Mesenchymal stem cell (in vitro differentiated cells and primary cell): ENCODE results near the gene GPR158.

Experiments used
- DNase-seq: peaks from one replicate; pipeline ENCODE4 v3.0.0-alpha.2; 2013
- H2AFZ ChIP-seq: one replicate; pipeline ENCODE4 v1.6.1; 2013; ENCODE audit warnings: low read depth, mild to moderate bottlenecking, control low read depth, inconsistent platforms, low read length, moderate library complexity
- H2AK5ac ChIP-seq: 2 replicates; pipeline ENCODE4 v1.6.1; 2013; ENCODE audit warnings: low read length, moderate library complexity, mild to moderate bottlenecking, inconsistent platforms; ENCODE audit not compliant: severe bottlenecking
- H2BK120ac ChIP-seq: one replicate; pipeline ENCODE4 v1.6.1; 2013; ENCODE audit warnings: low read depth, mild to moderate bottlenecking, inconsistent platforms, low read length, moderate library complexity
- H2BK12ac ChIP-seq, 2 experiments: one replicate each; pipeline ENCODE4 v1.6.1; 2013; ENCODE audit warnings: inconsistent platforms in 2 of 2, low read length in 2 of 2, mild to moderate bottlenecking in 2 of 2, moderate library complexity in 2 of 2, control low read depth in 1 of 2
- H2BK15ac ChIP-seq: one replicate; pipeline ENCODE4 v1.6.1; 2013; ENCODE audit warnings: mild to moderate bottlenecking, low read depth, inconsistent platforms; ENCODE audit not compliant: poor library complexity, severe bottlenecking
- H2BK5ac ChIP-seq: 2 replicates; pipeline ENCODE4 v1.6.1; 2013; ENCODE audit warnings: low read depth, mild to moderate bottlenecking, low read length, control low read depth, inconsistent platforms; ENCODE audit not compliant: poor library complexity, severe bottlenecking
- H3K14ac ChIP-seq, 2 experiments: one replicate each; pipeline ENCODE4 v1.6.1; 2013; ENCODE audit warnings: inconsistent platforms in 2 of 2, low read length in 2 of 2, control low read depth in 1 of 2, mild to moderate bottlenecking in 1 of 2, moderate library complexity in 1 of 2
- H3K18ac ChIP-seq, 2 experiments: one replicate each; pipeline ENCODE4 v1.6.1; 2013; ENCODE audit warnings: inconsistent platforms in 2 of 2, low read length in 2 of 2, control low read depth in 1 of 2, low read depth in 1 of 2, mild to moderate bottlenecking in 1 of 2
- H3K23ac ChIP-seq, 2 experiments: one replicate each; pipeline ENCODE4 v1.6.1; 2013; ENCODE audit warnings: inconsistent platforms in 2 of 2, low read length in 2 of 2, mild to moderate bottlenecking in 2 of 2, moderate library complexity in 2 of 2, control low read depth in 1 of 2
- H3K27ac ChIP-seq: 2 replicates; pipeline ENCODE4 v1.5.1; 2013; ENCODE audit warnings: mild to moderate bottlenecking, moderate library complexity, low read length, control low read depth, inconsistent platforms; ENCODE audit not compliant: poor library complexity, severe bottlenecking
- H3K27me3 ChIP-seq, 2 experiments: 2 replicates each; pipeline versions ENCODE4 v1.6.1 to v1.7.0; 2013; ENCODE audit warnings: low read length in 2 of 2, mild to moderate bottlenecking in 2 of 2, moderate library complexity in 2 of 2, control low read depth in 1 of 2, inconsistent platforms in 1 of 2; ENCODE audit not compliant: control insufficient read depth in 1 of 2, insufficient read depth in 1 of 2
- H3K36me3 ChIP-seq, 2 experiments: 2 replicates each; pipeline versions ENCODE4 v1.6.1 to v1.7.0; 2013; ENCODE audit warnings: low read length in 2 of 2, control low read depth in 1 of 2, inconsistent platforms in 1 of 2, low read depth in 1 of 2, mild to moderate bottlenecking in 1 of 2; ENCODE audit not compliant: insufficient read depth in 2 of 2, control insufficient read depth in 1 of 2
- H3K4ac ChIP-seq, 2 experiments: one replicate each; pipeline ENCODE4 v1.6.1; 2013; ENCODE audit warnings: inconsistent platforms in 2 of 2, low read length in 2 of 2, mild to moderate bottlenecking in 2 of 2, moderate library complexity in 2 of 2, control low read depth in 1 of 2, low read depth in 1 of 2
- H3K4me1 ChIP-seq: 2 replicates; pipeline ENCODE4 v1.6.1; 2013; ENCODE audit warnings: low read depth, low read length, control low read depth; ENCODE audit not compliant: control insufficient read depth, insufficient read depth
- H3K4me2 ChIP-seq: 2 replicates; pipeline ENCODE4 v1.6.1; 2013; ENCODE audit warnings: low read length, mild to moderate bottlenecking, inconsistent platforms; ENCODE audit not compliant: poor library complexity, severe bottlenecking
- H3K4me3 ChIP-seq, 2 experiments: 2 replicates each; pipeline versions ENCODE4 v1.5.1 to v1.7.0; 2013; ENCODE audit warnings: low read length in 2 of 2, mild to moderate bottlenecking in 2 of 2, control low read depth in 1 of 2, low read depth in 1 of 2; ENCODE audit not compliant: insufficient read depth in 1 of 2
- H3K79me1 ChIP-seq: replicated peaks from 2 replicates; pipeline ENCODE4 v1.6.1; 2013; ENCODE audit warnings: mild to moderate bottlenecking, control low read depth, low read length, inconsistent platforms; ENCODE audit not compliant: poor library complexity, severe bottlenecking
- H3K9ac ChIP-seq: 2 replicates; pipeline ENCODE4 v1.7.0; 2013; ENCODE audit warnings: mild to moderate bottlenecking, low read length, moderate library complexity
- H3K9me3 ChIP-seq: 2 replicates; pipeline ENCODE4 v1.7.0; 2013; ENCODE audit warnings: mild to moderate bottlenecking, low read length; ENCODE audit not compliant: control insufficient read depth
- H4K8ac ChIP-seq: one replicate; pipeline ENCODE4 v1.6.1; 2013; ENCODE audit warnings: inconsistent platforms, mild to moderate bottlenecking, low read length, moderate library complexity
- H4K91ac ChIP-seq: one replicate; pipeline ENCODE4 v1.6.1; 2013; ENCODE audit warnings: mild to moderate bottlenecking, low read length, inconsistent platforms
- WGBS: methylation state at CpG from one replicate; pipeline ENCODE4 v1.1.7; 2013; ENCODE audit warnings: mixed read lengths; 5-methylcytosine and 5-hydroxymethylcytosine counted together

The GPR158 gene

DNA sequence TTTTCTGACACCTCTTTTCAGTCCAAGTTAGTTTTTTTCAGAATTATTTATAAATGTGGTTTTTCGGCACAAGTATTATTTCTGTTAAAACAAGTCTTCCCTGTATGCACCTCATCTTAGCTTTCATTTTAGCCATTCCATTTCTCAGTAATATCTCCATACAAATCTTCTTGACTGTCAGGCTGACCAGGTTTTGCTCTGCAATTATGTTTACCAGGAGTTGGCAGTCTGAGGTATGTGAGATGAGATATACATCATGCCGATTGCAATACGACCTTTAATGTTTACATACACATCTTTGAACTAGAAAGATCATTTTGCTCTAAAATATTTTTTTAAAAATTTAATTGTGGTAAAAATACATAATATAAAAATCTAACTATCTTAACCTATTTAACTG lies 209.8 kb downstream of the GPR158 start:
- Histone ChIP-seq H4K91ac (no peak overlapping the region), H3K23ac (no peak overlapping the region), H3K9ac (no peak overlapping the region), H2BK5ac (no peak overlapping the region), H4K8ac (no peak overlapping the region), H2BK12ac (no peak overlapping the region), H3K79me1 (no peaks in the 10 kb centered on the region), H3K4me1 (no peaks in the 10 kb centered on the region), H3K36me3 (no peaks in the 10 kb centered on the region), H2AK5ac (no peak overlapping the region), H3K4me3 (no peak overlapping the region), H3K14ac (no peak overlapping the region), H3K9me3 (peaks cover 14% of the 10 kb centered on the region), H2BK120ac (no peak overlapping the region), H3K18ac (no peak overlapping the region), H3K27ac (no peak overlapping the region), H2BK15ac (no peak overlapping the region), H3K4me2 (no peak overlapping the region), H3K27me3 (no peaks in the 10 kb centered on the region), H2AFZ (no peak overlapping the region), H3K4ac (no peak overlapping the region)
- DNase-seq = no peak
- WGBS = no CpG with 5 or more reads among the region's 3 CpGs

GRCh38 chr10:25388188-25388861 lies 213.5 kb downstream of the GPR158 start:
- H3K9me3 ChIP-seq = peaks cover 16% of the 10 kb centered on the region
- H3K36me3 ChIP-seq = no peaks in the 10 kb centered on the region
- no peak overlapping the region for H2BK15ac ChIP-seq
- no peak overlapping the region for H3K23ac ChIP-seq
- no peaks in the 10 kb centered on the region for H3K79me1 ChIP-seq
- no peak overlapping the region for H2BK120ac ChIP-seq
- H3K4me2 ChIP-seq = no peak overlapping the region
- no peak overlapping the region for H3K4me3 ChIP-seq
- H4K91ac ChIP-seq = peak overlapping the region; percentile 43
- no peak overlapping the region for H2AK5ac ChIP-seq
- no peak for DNase-seq
- WGBS = 67% methylated on average over 5 of the region's 7 CpGs
- no peak overlapping the region for H3K18ac ChIP-seq
- no peak overlapping the region for H2BK12ac ChIP-seq
- H3K27ac ChIP-seq = no peak overlapping the region
- H2BK5ac ChIP-seq = no peak overlapping the region
- no peak overlapping the region for H2AFZ ChIP-seq
- H3K4me1 ChIP-seq = no peaks in the 10 kb centered on the region
- H3K9ac ChIP-seq = no peak overlapping the region
- no peak overlapping the region for H3K4ac ChIP-seq
- H3K14ac ChIP-seq = no peak overlapping the region
- H4K8ac ChIP-seq = no peak overlapping the region
- no peaks in the 10 kb centered on the region for H3K27me3 ChIP-seq

GRCh38 chr10:25388862-25389206 lies 214.0 kb downstream of the GPR158 start:
- no peak for DNase-seq
- Histone ChIP-seq H2BK120ac (no peak overlapping the region), H2BK12ac (no peak overlapping the region)

DNA sequence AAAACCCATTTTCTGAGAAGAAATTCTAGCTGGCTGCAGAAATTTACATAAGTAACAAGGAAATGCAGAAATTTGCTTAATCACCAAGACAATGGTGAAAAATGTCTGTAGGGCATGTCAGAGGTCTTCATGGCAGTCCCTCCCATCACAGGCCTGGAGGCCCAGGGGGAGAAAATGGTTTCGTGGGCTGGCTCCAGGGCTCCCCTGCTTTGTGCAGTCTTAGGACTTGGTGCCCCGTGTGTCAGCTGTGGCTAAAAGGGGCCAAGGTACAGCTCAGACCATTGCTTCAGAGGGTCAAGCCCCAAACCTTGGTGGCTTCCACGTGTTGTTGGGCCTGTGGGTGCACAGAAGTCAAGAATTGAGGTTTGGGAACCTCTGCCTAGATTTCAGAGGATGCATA lies 215.9 kb downstream of the GPR158 start:
- DNase-seq = no peak
- Histone ChIP-seq H3K36me3 (no peaks in the 10 kb centered on the region), H3K27me3 (no peaks in the 10 kb centered on the region), H2BK12ac (no peak overlapping the region), H3K27ac (no peak overlapping the region), H3K4me3 (no peak overlapping the region), H2AK5ac (no peak overlapping the region), H2BK5ac (no peak overlapping the region), H3K9me3 (peaks cover 14% of the 10 kb centered on the region), H3K18ac (no peak overlapping the region), H3K14ac (no peak overlapping the region), H4K8ac (no peak overlapping the region), H3K4me2 (no peak overlapping the region), H2BK15ac (no peak overlapping the region), H2AFZ (no peak overlapping the region), H3K23ac (no peak overlapping the region), H3K79me1 (no peaks in the 10 kb centered on the region), H3K4ac (no peak overlapping the region), H4K91ac (no peak overlapping the region), H3K9ac (no peak overlapping the region), H3K4me1 (no peaks in the 10 kb centered on the region), H2BK120ac (no peak overlapping the region)
- WGBS = 50% methylated on average over 3 of the region's 3 CpGs

More at GRCh38 chr10:25388862-25389206, 214.0 kb downstream of the GPR158 start:
- Histone ChIP-seq H3K4ac (no peak overlapping the region), H3K4me1 (no peaks in the 10 kb centered on the region), H3K9me3 (peaks cover 16% of the 10 kb centered on the region), H2BK5ac (no peak overlapping the region), H3K4me2 (no peak overlapping the region), H3K79me1 (no peaks in the 10 kb centered on the region), H3K18ac (no peak overlapping the region), H4K91ac (no peak overlapping the region), H3K4me3 (no peak overlapping the region), H3K9ac (no peak overlapping the region), H2AFZ (no peak overlapping the region), H3K27ac (no peak overlapping the region), H3K36me3 (no peaks in the 10 kb centered on the region), H2BK15ac (no peak overlapping the region), H4K8ac (no peak overlapping the region), H3K14ac (no peak overlapping the region), H3K23ac (no peak overlapping the region), H3K27me3 (no peaks in the 10 kb centered on the region), H2AK5ac (no peak overlapping the region)
